Hematopoietic multipotent progenitor cell treated with erythropoietin and hydrocortisone succinate and interleukin-3 and kit ligand, for 6 days (in vitro differentiated cells): ENCODE results near the gene PRKD3.

Experiments
- DNase-seq: peaks from one replicate; pipeline ENCODE4 v3.0.0-alpha.2; 2015

Gene PRKD3

GRCh38 chr2:37342591-37343220, 18.1 kb upstream of the PRKD3 start:
- no peak for DNase-seq

GRCh38 chr2:37340637-37341036, 16.0 kb upstream of the PRKD3 start:
- DNase-seq: no peak

- DNase-seq: no peak
Measured at GRCh38 chr2:37338933-37339332, 14.3 kb upstream of the PRKD3 start.

- DNase-seq: no peak
Measured at GRCh38 chr2:37337620-37338280, 13.1 kb upstream of the PRKD3 start.

GRCh38 chr2:37335604-37336003, 11.0 kb upstream of the PRKD3 start:
- DNase-seq: no peak

- DNase-seq: no peak
Measured at GRCh38 chr2:37333256-37333655, 8.6 kb upstream of the PRKD3 start.

- no peak for DNase-seq
Measured at GRCh38 chr2:37332560-37332959, 7.9 kb upstream of the PRKD3 start.

GRCh38 chr2:37330681-37331080, 6.0 kb upstream of the PRKD3 start:
- no peak for DNase-seq

- no peak for DNase-seq
Measured at GRCh38 chr2:37326866-37327634, 2.4 kb upstream of the PRKD3 start.

- DNase-seq: peak; percentile 40
Measured at GRCh38 chr2:37326285-37326684, 1.7 kb upstream of the PRKD3 start.

GRCh38 chr2:37325625-37326071, 1.0 kb upstream of the PRKD3 start:
- peak; percentile 26 for DNase-seq

GRCh38 chr2:37324536-37324785, 172 bp downstream of the PRKD3 start:
- DNase-seq: no peak

GRCh38 chr2:37323781-37324535, 675 bp downstream of the PRKD3 start:
- peak; percentile 57 for DNase-seq

- peak; percentile 38 for DNase-seq
Measured at GRCh38 chr2:37323176-37323780, 1.4 kb downstream of the PRKD3 start.

- peak; percentile 72 for DNase-seq
Measured at GRCh38 chr2:37322368-37322767, 2.3 kb downstream of the PRKD3 start.

GRCh38 chr2:37321029-37321682, 3.5 kb downstream of the PRKD3 start:
- DNase-seq: no peak

- no peak for DNase-seq
Measured at GRCh38 chr2:37319754-37320609, 4.7 kb downstream of the PRKD3 start.

GRCh38 chr2:37318401-37318800, 6.2 kb downstream of the PRKD3 start:
- peak; percentile 23 for DNase-seq

GRCh38 chr2:37317746-37318145, 6.9 kb downstream of the PRKD3 start:
- DNase-seq: no peak

GRCh38 chr2:37316181-37316580, 8.5 kb downstream of the PRKD3 start:
- DNase-seq: no peak

GRCh38 chr2:37315364-37315763, 9.3 kb downstream of the PRKD3 start:
- no peak for DNase-seq

- DNase-seq: no peak
Measured at GRCh38 chr2:37307500-37307899, 17.1 kb downstream of the PRKD3 start.
